Endodermal cell (in vitro differentiated cells): Measurements from ENCODE around the gene VCPKMT. TPM values are rescaled to one million over a fixed set of nuclear protein-coding genes. Genes with fewer than 3 reads are reported as not detected.
A peak's percentile ranks its signal among the peaks of the same experiment; 100 is the strongest.

Experiments used
- DNase-seq: peaks from one replicate; pipeline ENCODE4 v3.0.0-alpha.2; 2017
- H3K27ac ChIP-seq: 2 replicates; pipeline ENCODE4 v1.5.1; 2013; ENCODE audit warnings: mild to moderate bottlenecking, low read depth, low read length, moderate library complexity
- H3K27me3 ChIP-seq: 2 replicates; pipeline ENCODE4 v1.6.1; 2013; ENCODE audit warnings: mild to moderate bottlenecking, low read length, moderate library complexity; ENCODE audit not compliant: insufficient read depth, control insufficient read depth, poor library complexity, severe bottlenecking
- H3K36me3 ChIP-seq: 2 replicates; pipeline ENCODE4 v1.7.0; 2013; ENCODE audit warnings: mild to moderate bottlenecking, low read length, moderate library complexity; ENCODE audit not compliant: control insufficient read depth, insufficient read depth
- H3K4me1 ChIP-seq: one replicate; pipeline ENCODE4 v1.7.0; 2013; ENCODE audit warnings: low read length; ENCODE audit not compliant: control insufficient read depth, insufficient read depth
- H3K4me3 ChIP-seq: 2 replicates; pipeline ENCODE4 v1.5.1; 2013; ENCODE audit warnings: mild to moderate bottlenecking, low read length, moderate library complexity
- H3K9ac ChIP-seq: 2 replicates; pipeline ENCODE4 v1.6.1; 2013; ENCODE audit warnings: mild to moderate bottlenecking, low read length, moderate library complexity; ENCODE audit not compliant: poor library complexity, severe bottlenecking; ENCODE audit errors: extremely low read depth
- H3K9me3 ChIP-seq: 2 replicates; pipeline ENCODE4 v1.6.1; 2013; ENCODE audit warnings: mild to moderate bottlenecking, low read length, moderate library complexity; ENCODE audit not compliant: control insufficient read depth
- H3K27ac Mint-ChIP-seq: 2 replicates; pipeline ENCODE4 v1.8.0; 2020; ENCODE audit warnings: mixed read lengths
- H3K27me3 Mint-ChIP-seq: 2 replicates; pipeline ENCODE4 v1.8.0; 2021; ENCODE audit warnings: mild to moderate bottlenecking, mixed read lengths; ENCODE audit not compliant: insufficient read depth
- H3K36me3 Mint-ChIP-seq: 2 replicates; pipeline ENCODE4 v1.8.0; 2020; ENCODE audit warnings: low read depth, mixed read lengths
- H3K4me1 Mint-ChIP-seq: 2 replicates; pipeline ENCODE4 v1.8.0; 2020; ENCODE audit warnings: mixed read lengths
- H3K4me3 Mint-ChIP-seq: 2 replicates; pipeline ENCODE4 v1.8.0; 2020; ENCODE audit warnings: mild to moderate bottlenecking, moderate library complexity, mixed read lengths
- H3K9me3 Mint-ChIP-seq: 2 replicates; pipeline ENCODE4 v1.8.0; 2020; ENCODE audit warnings: mild to moderate bottlenecking, mixed read lengths
- WGBS, 2 experiments: methylation state at CpG; one replicate each; pipeline versions ENCODE4 v1.1.5 to v1.1.7; 2013; ENCODE audit warnings: missing lambda C conversion rate in 2 of 2, mixed read lengths in 1 of 2; ENCODE audit not compliant: insufficient coverage in 1 of 2, insufficient read length in 1 of 2; 5-methylcytosine and 5-hydroxymethylcytosine counted together
- total RNA-seq, 2 donors: library from RNA; stranded (reverse); fragmentation: NEBNext Ultra II Directional in 1 of 2; extraction: Animal tissue kit (Norgen Biotek cat#: 25700) in 1 of 2; gene quantifications; 2 replicates in 1 of 2; 3 replicates in 1 of 2; pipeline ENCODE4 v1.2.1, GENCODE V29; 2021
- TF ChIP-seq, protein P1 (sequence below): fragments of 200-600 bp; sonication (generic); conservative IDR thresholded peaks from 2 replicates; pipeline ENCODE4 v1.5.0; 2021; ENCODE audit warnings: antibody characterized with exemption, mild to moderate bottlenecking

Gene VCPKMT
- total RNA-seq, 2 donors from 2014 or later: 9.6 to 13.4 TPM

- H3K27me3 Mint-ChIP-seq: no peaks in the 10 kb centered on the region
- no peaks in the 10 kb centered on the region for H3K9me3 Mint-ChIP-seq
- H3K4me1 Mint-ChIP-seq: peaks cover 11% of the 10 kb centered on the region
These were observed 594 bp upstream of the VCPKMT start for GRCh38 chr14:50116966-50117365.

GRCh38 chr14:50113381-50114035, 2.9 kb downstream of the VCPKMT start:
- TF ChIP-seq, protein P1, sequence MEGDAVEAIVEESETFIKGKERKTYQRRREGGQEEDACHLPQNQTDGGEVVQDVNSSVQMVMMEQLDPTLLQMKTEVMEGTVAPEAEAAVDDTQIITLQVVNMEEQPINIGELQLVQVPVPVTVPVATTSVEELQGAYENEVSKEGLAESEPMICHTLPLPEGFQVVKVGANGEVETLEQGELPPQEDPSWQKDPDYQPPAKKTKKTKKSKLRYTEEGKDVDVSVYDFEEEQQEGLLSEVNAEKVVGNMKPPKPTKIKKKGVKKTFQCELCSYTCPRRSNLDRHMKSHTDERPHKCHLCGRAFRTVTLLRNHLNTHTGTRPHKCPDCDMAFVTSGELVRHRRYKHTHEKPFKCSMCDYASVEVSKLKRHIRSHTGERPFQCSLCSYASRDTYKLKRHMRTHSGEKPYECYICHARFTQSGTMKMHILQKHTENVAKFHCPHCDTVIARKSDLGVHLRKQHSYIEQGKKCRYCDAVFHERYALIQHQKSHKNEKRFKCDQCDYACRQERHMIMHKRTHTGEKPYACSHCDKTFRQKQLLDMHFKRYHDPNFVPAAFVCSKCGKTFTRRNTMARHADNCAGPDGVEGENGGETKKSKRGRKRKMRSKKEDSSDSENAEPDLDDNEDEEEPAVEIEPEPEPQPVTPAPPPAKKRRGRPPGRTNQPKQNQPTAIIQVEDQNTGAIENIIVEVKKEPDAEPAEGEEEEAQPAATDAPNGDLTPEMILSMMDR: no peak
- Histone ChIP-seq H3K4me3 (no peak overlapping the region), H3K9ac (no peak overlapping the region), H3K27ac (no peak overlapping the region), H3K9me3 (no peaks in the 10 kb centered on the region), H3K36me3 (peaks cover 68% of the 10 kb centered on the region), H3K27me3 (no peaks in the 10 kb centered on the region), H3K4me1 (peaks cover 4% of the 10 kb centered on the region)
- Mint-ChIP-seq H3K4me1 (peaks cover 11% of the 10 kb centered on the region), H3K27ac (no peak overlapping the region), H3K36me3 (peaks cover 63% of the 10 kb centered on the region), H3K4me3 (no peak overlapping the region), H3K9me3 (no peaks in the 10 kb centered on the region), H3K27me3 (no peaks in the 10 kb centered on the region)
- DNase-seq: no peak
- 88 to 98% methylated on average over 1 to 2 of the region's 4 CpGs for WGBS, 2 experiments

More at GRCh38 chr14:50116966-50117365, 594 bp upstream of the VCPKMT start:
- 38% methylated on average over 1 of the region's 2 CpGs; no CpG with 5 or more reads in 1 of the 2 experiments for WGBS, 2 experiments
- Histone ChIP-seq H3K9ac (peak overlapping the region; percentile 90), H3K4me3 (peak overlapping the region; percentile 89), H3K9me3 (no peaks in the 10 kb centered on the region), H3K27me3 (no peaks in the 10 kb centered on the region), H3K27ac (peak overlapping the region; percentile 91), H3K36me3 (peaks cover 40% of the 10 kb centered on the region), H3K4me1 (peaks cover 4% of the 10 kb centered on the region)
- no peak for DNase-seq
- peak overlapping the region; percentile 99 for H3K27ac Mint-ChIP-seq
- H3K4me3 Mint-ChIP-seq: peak overlapping the region; percentile 91
- TF ChIP-seq, protein P1: no peak
- peaks cover 37% of the 10 kb centered on the region for H3K36me3 Mint-ChIP-seq

GRCh38 chr14:50110323-50111037, 5.9 kb downstream of the VCPKMT start:
- no peak overlapping the region for H3K9ac ChIP-seq
- TF ChIP-seq, protein P1: no peak
- H3K27me3 ChIP-seq: no peaks in the 10 kb centered on the region
- Mint-ChIP-seq H3K4me1 (peaks cover under 1% of the 10 kb centered on the region), H3K27ac (no peak overlapping the region), H3K36me3 (peaks cover 61% of the 10 kb centered on the region), H3K4me3 (no peak overlapping the region), H3K9me3 (no peaks in the 10 kb centered on the region), H3K27me3 (no peaks in the 10 kb centered on the region)
- WGBS, 2 experiments: 95 to 100% methylated on average over 3 to 4 of the region's 4 CpGs
- DNase-seq: no peak
- H3K27ac ChIP-seq: no peak overlapping the region
- H3K4me1 ChIP-seq: no peaks in the 10 kb centered on the region
- H3K4me3 ChIP-seq: no peak overlapping the region
- H3K9me3 ChIP-seq: no peaks in the 10 kb centered on the region
- peaks cover 63% of the 10 kb centered on the region for H3K36me3 ChIP-seq
